ENCODE measurements around the gene KIAA0825. TPM values are rescaled to one million over a fixed set of nuclear protein-coding genes. Genes with fewer than 3 reads are reported as not detected.

Gene KIAA0825
- polyA plus RNA-seq, 1 donor = 5.2 TPM

- DNase-seq = no peak
Observed at GRCh38 chr5:94314460-94315131, 303.8 kb downstream of the KIAA0825 start.

- DNase-seq = no peak
Observed at GRCh38 chr5:94313696-94314095, 304.7 kb downstream of the KIAA0825 start.

GRCh38 chr5:94313188-94313587 is 305.2 kb downstream of the KIAA0825 start:
- no peak for DNase-seq

- DNase-seq = no peak
Observed at GRCh38 chr5:94312298-94312697, 306.1 kb downstream of the KIAA0825 start.

- DNase-seq = no peak
Observed at GRCh38 chr5:94310833-94311232, 307.6 kb downstream of the KIAA0825 start.

- no peak for DNase-seq
Observed at GRCh38 chr5:94309141-94309540, 309.3 kb downstream of the KIAA0825 start.

GRCh38 chr5:94308442-94308841 is 310.0 kb downstream of the KIAA0825 start:
- DNase-seq = no peak

GRCh38 chr5:94304146-94304545 is 314.3 kb downstream of the KIAA0825 start:
- no peak for DNase-seq

- DNase-seq = no peak
Observed at GRCh38 chr5:94288937-94289336, 329.5 kb downstream of the KIAA0825 start.

- DNase-seq = no peak
Observed at GRCh38 chr5:94285984-94286383, 332.4 kb downstream of the KIAA0825 start.

- DNase-seq = no peak
Observed at GRCh38 chr5:94283093-94283492, 335.3 kb downstream of the KIAA0825 start.

GRCh38 chr5:94281236-94281801 is 337.1 kb downstream of the KIAA0825 start:
- no peak for DNase-seq

- DNase-seq = no peak
Observed at GRCh38 chr5:94276751-94277150, 341.7 kb downstream of the KIAA0825 start.

- DNase-seq = no peak
Observed at GRCh38 chr5:94276048-94276447, 342.4 kb downstream of the KIAA0825 start.

GRCh38 chr5:94274707-94275106 is 343.7 kb downstream of the KIAA0825 start:
- DNase-seq = no peak

GRCh38 chr5:94268226-94268625 is 350.2 kb downstream of the KIAA0825 start:
- DNase-seq = no peak

GRCh38 chr5:94267350-94267899 is 351.0 kb downstream of the KIAA0825 start:
- no peak for DNase-seq

GRCh38 chr5:94266170-94266569 is 352.2 kb downstream of the KIAA0825 start:
- DNase-seq = no peak

GRCh38 chr5:94263068-94263467 is 355.3 kb downstream of the KIAA0825 start:
- no peak for DNase-seq

- no peak for DNase-seq
Observed at GRCh38 chr5:94260096-94260495, 358.3 kb downstream of the KIAA0825 start.

- no peak for DNase-seq
Observed at GRCh38 chr5:94254214-94254613, 364.2 kb downstream of the KIAA0825 start.

GRCh38 chr5:94250985-94251384 is 367.4 kb downstream of the KIAA0825 start:
- DNase-seq = no peak

GRCh38 chr5:94249430-94249829 is 369.0 kb downstream of the KIAA0825 start:
- DNase-seq = no peak

All from left kidney (tissue), 2 donors.